Left forelimb (tissue), 1 donor: ENCODE results near the gene TCF7L2.

Experiments used
- DNase-seq: peaks from one replicate; pipeline ENCODE4 v3.0.0-alpha.2; 2018; ENCODE audit warnings: low spot score

Gene TCF7L2

GRCh38 chr10:112966194-112966855 is 16.3 kb downstream of the TCF7L2 start:
- DNase-seq, result no peak

GRCh38 chr10:112967200-112967599 is 17.2 kb downstream of the TCF7L2 start:
- no peak for DNase-seq

GRCh38 chr10:112969131-112969530 is 19.1 kb downstream of the TCF7L2 start:
- DNase-seq, result no peak

- no peak for DNase-seq
Measured at GRCh38 chr10:112969542-112969941, 19.5 kb downstream of the TCF7L2 start.

- no peak for DNase-seq
Measured at GRCh38 chr10:112970021-112970420, 20.0 kb downstream of the TCF7L2 start.

- no peak for DNase-seq
Measured at GRCh38 chr10:112972606-112973005, 22.6 kb downstream of the TCF7L2 start.

- DNase-seq, result no peak
Measured at GRCh38 chr10:112973046-112973445, 23.0 kb downstream of the TCF7L2 start.

GRCh38 chr10:112973805-112974204 is 23.8 kb downstream of the TCF7L2 start:
- no peak for DNase-seq

- DNase-seq, result no peak
Measured at GRCh38 chr10:112977426-112977898, 27.4 kb downstream of the TCF7L2 start.

- DNase-seq, result no peak
Measured at GRCh38 chr10:112979927-112980326, 29.9 kb downstream of the TCF7L2 start.

- no peak for DNase-seq
Measured at GRCh38 chr10:112980937-112981336, 30.9 kb downstream of the TCF7L2 start.

- DNase-seq, result no peak
Measured at GRCh38 chr10:112981553-112981952, 31.5 kb downstream of the TCF7L2 start.

- no peak for DNase-seq
Measured at GRCh38 chr10:112983444-112984056, 33.5 kb downstream of the TCF7L2 start.

- DNase-seq, result no peak
Measured at GRCh38 chr10:112984756-112985155, 34.7 kb downstream of the TCF7L2 start.

- no peak for DNase-seq
Measured at GRCh38 chr10:112985690-112986543, 35.9 kb downstream of the TCF7L2 start.

GRCh38 chr10:112986544-112987190 is 36.6 kb downstream of the TCF7L2 start:
- no peak for DNase-seq

GRCh38 chr10:112988839-112989406 is 38.9 kb downstream of the TCF7L2 start:
- no peak for DNase-seq

GRCh38 chr10:112989826-112990225 is 39.8 kb downstream of the TCF7L2 start:
- no peak for DNase-seq

- DNase-seq, result no peak
Measured at GRCh38 chr10:112990271-112990670, 40.2 kb downstream of the TCF7L2 start.

- DNase-seq, result no peak
Measured at GRCh38 chr10:112991888-112992491, 41.9 kb downstream of the TCF7L2 start.

GRCh38 chr10:112996462-112996861 is 46.4 kb downstream of the TCF7L2 start:
- no peak for DNase-seq

- no peak for DNase-seq
Measured at GRCh38 chr10:112999102-112999501, 49.1 kb downstream of the TCF7L2 start.
